GM11168 (cell line): ENCODE data around the gene HPX.

Experiments
- in situ Hi-C: fragments of 300-500 bp; cut with MboI; formaldehyde crosslinking; loops from one replicate; pipeline ENCODE4 v1.12.0; 2022; ENCODE audit warnings: low sequenced_read_pairs; ENCODE audit not compliant: unreplicated experiment

The HPX gene

DNA sequence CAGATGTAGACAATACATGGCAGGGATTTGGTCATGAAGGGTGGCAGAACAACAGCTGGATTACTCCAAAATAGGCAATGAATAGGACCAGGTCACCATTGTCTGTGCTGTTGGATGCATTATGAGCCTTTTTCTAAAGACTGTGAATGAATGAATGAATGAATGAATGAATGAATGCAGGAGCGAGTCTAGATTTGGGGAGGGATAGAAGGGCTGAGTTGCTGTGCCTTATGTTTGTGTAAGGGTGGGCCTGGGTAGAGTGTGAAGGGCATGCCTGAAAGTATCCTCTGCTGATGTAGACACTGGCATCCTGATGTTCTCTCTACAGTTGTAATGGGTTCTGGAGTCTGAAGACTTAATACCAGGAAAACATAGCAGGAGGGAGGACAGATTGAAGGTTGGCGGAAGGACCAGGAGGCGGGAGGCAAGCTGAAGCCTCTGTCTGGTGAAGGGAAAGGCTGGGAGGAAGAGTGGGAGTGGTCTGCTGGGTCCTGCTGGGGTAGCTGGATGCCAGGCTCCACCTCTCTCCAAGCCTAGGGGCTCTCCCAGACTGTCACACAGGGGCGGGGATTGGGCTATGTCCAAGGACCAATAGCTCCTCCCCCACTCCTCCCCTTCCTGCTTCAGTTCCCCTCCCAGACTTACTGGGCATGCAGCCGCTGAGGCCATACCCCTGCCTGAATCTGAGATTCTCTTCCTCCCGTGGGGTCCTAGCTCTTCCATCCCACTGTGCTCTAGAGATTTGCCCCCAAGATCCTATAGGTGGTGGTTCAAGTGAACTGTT lies 28.1 kb upstream of the HPX start:
- in situ Hi-C loops: no loop called here

DNA sequence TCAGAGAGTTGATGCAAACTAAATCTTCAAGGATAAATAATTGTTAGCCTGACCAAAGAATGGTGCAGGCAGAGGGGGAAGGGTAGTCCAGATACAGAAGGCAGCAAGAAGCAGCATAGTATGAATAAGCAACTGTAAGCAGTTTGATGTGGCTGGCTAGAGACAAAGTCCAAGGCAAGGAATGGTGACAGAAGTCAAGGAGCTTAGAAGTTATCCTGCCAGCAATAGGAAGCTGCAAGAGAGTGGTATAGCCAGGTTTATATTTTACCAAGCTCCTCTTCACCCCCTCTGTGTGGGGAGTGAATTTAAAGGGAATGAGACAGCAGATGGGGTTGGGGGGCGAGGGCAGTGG lies 18.3 kb upstream of the HPX start:
- in situ Hi-C loops: no loop called here

DNA sequence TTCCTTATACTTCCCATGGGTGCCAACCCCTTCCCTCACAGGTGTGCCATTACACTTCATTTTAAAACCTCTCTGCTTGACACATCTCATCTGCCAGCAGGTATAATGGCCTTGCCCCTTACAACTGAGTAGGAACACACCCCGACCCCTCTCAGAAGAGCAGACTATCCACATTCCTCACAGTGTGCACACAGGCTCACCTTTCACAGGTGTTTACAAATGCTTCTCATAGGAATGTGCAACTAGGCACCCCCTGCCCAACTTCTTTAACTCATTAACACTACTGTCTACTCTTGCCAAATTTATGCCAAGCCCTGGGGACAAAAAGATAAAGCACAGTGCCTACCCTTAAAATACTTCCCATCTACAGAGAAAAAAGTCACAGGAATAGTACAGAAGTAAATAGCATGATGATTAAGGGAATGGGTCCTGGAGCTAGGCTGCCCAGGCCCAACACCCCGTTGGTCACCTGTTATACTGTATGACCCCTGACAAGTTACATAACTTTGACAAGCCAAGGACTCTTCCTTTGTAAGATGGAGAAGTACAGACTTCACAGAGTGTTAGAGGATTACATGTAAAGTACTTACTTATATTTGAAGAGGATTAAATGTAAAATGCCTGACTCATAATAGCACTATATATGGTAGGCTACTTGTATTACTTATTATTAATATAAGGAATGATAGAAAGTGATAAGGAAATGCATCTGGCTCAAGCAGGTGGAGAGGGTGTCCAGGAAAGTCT lies 17.7 kb upstream of the HPX start:
- in situ Hi-C loops: no loop called here

DNA sequence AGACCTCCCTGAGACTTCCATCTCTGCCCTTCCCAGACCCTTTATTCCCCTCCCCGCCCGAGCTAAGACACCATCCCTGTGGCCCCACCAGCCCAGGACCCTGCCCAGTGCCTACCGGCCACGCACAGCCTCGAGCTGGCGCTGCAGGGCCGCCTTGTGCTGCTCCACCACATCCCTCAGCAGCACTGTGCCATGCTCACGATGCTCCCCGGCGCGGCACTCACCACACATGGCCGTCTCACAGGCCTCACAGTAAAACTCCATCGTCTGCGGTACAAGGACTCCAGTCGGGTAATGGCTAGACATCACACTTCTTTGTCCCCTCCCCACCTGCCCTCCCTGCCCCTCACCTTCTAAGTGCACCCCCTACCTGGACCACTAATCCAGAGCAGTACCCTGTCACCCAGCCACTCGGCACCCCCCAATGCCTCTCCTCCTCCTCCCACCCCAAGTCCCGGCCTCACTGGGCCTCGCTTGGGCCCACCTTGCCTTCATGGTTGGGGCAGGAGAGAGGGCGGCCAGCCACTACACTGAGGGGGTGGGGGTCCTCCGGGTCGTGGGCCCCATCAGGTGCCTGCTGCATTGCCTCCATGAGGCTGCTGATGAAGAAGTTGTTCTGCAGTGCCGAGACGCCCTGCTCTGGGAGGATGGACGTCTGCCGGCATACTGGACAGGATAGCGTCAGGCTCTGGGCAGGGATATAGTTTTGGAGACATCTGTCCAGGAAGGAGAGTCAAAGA lies 17.0 kb upstream of the HPX start:
- in situ Hi-C loops: no loop called here

DNA sequence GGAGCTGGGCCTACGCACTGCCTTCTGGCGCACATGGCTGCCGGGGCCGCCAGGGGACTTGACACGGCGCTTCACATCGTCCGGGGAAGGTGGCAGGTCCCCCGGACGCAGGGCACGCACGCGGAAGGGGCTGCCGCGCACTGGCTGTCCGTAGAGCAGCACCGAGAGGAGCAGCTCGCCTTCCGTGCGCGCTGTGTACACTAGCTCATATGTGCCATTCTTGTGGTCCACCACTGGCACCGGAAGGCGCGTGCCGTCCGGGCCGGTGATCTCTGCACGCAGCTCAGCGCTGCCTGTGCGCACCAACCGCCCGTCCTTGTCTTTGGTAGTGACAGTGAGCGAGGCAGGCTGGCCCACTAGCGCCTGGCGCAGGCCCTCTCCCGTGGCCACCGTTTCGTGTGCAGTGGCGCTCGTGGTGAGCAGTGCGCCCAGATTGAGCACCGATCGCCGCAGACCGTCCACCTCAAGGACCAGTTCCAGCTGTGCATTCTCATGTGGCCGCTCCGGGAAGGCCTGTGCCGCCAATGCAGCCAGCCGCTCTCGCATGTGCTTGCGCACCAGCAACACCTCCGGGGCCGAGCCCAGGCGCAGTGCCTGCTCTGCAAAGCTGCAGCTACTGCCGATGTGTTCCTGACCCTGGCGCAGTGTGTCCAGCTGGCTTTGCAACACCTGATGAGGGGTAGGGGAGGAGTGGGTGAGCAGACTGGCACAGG lies 15.7 kb upstream of the HPX start:
- in situ Hi-C loops: no loop called here

DNA sequence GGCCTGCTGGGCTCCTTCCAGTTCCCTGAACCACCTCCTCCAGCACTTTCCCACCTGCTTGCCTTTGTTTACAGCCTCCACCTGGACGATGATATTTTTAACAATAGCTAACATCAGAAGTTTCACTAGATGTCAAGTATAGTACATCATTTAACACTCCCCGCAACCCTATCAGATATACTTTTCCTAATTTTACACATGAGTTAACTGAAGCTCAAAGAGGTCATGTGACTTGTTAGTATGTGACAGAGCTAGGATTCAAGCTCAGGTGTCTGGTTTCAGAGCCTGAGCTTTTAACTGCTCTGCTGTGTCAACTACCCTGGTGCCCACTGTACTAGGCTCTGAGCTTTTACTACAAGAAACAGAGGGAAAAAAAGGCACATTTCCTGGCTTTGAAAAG lies 14.3 kb upstream of the HPX start:
- in situ Hi-C loops: no loop called here

DNA sequence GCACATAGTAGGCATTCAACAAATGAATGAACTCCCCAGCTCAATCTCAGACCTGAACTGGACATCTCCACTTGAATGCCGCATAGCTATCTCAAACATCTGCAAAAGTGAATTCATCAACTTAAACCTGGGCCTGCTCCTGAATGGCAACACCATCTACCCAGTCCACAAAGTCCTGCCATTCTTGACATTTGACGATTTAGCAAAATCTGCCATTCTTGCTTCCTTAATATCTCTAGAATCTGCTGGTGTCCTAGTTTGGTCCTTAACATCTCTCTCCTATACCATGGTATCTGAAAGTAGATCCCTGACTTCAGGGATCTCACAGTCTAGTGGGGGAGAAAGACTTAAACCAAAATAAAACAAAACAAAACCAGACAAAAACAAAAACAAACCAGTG lies 12.4 kb upstream of the HPX start:
- in situ Hi-C loops: no loop called here

DNA sequence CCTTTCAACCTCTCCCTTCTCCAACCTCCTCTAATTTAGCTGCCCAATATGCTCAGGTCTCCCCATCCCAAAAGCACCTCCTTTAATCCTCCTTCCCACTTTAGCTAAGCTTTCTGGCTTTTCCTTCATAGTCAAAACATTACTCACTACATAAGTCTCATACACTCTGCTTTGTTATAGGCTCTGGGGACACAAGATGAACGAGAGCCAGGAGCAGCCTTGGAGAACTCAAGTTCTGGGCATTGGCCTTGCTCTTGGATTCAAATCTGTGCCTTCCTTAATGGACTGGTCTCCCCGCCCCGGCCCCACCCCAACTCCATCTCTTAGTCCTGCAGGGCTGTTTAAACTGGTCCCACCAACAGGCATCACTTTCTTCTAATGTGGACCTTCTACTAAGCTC lies 11.4 kb upstream of the HPX start:
- in situ Hi-C loops: no loop called here

DNA sequence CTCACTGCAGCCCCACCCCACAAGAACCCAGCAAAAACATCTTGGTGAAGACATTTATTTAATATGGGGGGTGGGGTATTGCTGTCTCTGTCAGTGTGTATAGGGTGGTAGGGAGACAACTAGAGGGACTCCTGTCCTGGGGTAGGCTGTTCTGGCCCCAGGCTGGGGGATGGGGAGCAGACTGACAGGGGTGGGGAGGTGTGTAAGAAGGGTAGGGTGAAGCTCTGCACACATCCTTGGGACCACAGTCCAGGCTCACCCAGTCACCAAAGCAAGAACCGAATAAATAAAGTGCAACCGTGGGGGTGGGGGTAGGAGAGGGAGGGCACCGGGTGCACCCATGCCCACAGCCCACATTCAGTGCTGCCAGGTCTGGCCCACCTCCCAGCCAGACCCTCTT lies 7.8 kb upstream of the HPX start:
- in situ Hi-C loops: no loop called here

DNA sequence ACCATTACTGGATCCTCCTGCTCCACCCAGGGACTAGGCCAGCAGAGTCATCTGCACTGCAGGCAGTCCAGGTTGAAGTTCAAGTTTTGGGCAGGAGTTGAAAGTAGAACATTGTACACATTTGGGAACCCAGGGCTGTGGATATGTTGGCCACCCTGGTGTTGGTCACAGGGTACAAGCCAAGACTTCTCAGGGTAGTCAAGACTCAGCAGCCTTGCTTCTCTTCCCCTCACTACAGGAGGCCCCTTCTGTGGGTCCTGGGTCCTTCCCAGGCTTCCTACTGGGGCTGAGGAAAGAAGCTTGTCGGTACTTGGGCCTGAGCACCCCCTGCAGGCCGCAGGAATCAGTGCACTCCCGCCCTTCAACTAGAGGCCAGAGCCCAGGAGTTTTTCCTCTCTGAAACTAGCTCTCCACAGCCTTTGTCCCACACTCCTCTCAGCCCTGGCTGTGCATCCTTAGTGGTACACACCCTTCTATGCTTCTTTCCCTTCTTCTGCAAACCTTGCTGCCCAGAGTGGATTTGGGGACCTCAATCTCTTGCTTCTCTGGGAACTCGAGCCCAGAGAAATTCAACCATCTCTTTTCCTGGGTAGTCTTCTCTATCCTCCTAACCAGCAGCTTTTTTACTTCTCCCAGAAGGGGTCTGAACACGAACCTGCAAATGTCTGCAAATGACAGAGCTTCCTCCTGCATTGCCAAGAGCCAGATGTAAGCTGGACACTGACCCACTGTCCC lies 2.6 kb upstream of the HPX start:
- in situ Hi-C loops: loop anchor here (5.0 kb wide), 1 partner anchor 61 kb away; no protein-coding TSS in a partner anchor

DNA sequence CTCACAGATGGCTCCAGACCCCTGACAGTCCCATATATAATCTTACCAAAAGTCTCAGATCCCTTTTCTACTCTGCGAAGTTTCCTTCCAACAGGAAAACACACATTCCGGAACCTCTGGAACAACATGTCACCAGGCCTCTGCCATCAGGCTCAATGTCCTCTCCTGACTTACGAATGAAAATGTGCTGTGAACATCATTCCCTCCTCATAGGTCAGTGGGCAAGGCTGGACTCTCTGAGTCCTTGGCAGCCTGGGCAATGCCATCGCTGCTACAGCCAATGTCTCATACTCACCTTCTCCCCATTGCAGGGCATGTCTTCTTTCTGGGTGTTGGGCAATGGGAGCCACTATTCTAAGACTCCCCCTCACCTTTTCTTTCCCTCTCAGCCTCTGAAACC lies 1.7 kb upstream of the HPX start:
- in situ Hi-C loops: loop anchor here (5.0 kb wide), 1 partner anchor 60 kb away; no protein-coding TSS in a partner anchor

DNA sequence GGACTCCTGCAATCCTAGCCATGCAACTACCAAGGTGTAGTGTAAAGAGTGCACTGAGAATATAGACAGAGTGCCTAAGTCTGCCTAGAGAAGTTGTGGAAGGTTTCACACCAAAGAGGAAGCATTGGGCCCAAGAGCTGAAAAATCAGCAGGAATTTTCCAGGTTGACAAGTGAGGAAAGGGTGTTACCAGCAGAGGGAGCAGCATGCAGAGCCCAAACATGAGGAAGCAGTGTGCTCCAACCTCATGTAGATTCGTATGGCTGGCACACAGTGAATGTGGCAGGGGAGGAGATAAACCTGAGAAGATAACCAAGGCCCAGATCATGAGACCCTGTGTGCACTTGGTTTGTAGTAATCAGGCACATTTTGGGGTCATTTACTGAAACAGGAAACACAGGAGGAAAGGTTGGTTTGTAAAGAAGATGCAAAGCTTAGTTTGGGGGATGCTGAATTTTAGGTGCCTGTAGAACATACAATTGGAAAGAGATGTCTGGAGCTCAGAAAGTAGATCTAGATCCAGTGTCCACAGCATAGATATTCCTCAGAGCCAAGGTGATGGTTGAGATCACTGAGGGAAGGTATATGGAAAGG lies 1.7 kb downstream of the HPX start:
- in situ Hi-C loops: no loop called here

DNA sequence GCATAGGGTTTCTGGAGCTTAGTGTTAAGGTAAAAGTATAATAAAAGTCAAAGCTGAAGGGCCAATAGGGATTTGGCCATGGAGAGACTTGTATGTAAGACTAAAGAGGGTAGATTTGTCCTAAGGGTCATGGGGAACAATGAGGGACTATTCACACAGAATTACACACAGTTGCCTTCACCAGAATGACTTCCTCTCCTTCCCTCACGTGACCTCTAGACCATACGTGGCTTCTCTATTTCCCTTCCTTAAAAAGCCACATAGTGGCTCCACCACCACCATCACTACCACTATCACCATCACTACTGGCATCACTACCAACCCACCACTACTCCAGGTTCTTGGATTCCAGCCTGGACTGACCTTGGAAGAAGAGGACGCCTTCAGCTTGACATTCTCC lies 2.8 kb downstream of the HPX start:
- in situ Hi-C loops: no loop called here

DNA sequence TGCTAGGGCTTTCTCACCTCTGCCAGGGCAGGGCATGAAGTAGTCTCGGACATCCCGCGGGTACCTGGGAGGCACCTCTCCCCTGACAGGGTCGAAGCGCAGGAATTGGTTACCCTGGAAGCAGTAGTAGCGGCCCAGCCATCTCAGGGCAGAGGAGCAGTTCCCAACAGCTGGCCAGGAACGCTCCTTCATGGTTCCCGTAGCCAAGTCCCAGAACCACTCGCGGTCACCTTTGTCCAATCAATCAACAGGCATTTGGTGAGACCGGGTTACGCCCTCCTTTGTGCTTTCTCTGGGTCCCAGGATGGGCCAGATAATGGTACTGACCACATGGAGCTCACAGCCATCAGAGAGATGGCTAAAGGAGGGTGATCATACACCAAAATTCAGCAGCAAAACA lies 3.4 kb downstream of the HPX start:
- in situ Hi-C loops: no loop called here

DNA sequence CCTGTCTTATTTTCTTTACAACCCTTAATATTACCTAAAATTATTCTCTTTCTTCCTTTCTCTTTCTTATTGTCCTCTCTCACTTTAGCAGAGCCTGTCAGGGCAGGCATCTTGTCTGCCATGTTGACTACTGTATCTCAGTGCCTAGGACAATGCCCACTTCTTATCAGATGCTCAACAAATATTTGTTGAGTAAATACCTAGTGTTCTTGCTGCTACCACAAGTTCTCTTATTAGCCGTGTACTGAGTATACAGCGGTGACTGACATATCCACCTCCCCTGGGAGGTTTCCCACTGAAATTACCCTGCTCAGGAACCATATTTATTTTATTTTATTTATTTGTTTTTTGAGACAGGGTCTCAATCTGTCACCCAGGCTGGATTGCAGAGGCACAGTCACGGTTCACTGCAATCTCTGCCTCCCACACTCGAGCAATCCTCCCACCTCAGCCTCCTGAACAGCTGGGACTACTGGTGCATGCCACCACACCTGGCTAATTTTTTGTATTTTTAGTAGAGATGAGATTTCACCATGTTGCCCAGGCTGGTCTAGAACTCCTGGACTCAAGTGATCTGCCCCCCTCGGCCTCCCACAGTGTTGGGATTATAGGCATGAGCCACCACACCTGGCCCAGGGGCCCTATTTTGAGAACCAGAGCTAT lies 6.7 kb downstream of the HPX start:
- in situ Hi-C loops: no loop called here

DNA sequence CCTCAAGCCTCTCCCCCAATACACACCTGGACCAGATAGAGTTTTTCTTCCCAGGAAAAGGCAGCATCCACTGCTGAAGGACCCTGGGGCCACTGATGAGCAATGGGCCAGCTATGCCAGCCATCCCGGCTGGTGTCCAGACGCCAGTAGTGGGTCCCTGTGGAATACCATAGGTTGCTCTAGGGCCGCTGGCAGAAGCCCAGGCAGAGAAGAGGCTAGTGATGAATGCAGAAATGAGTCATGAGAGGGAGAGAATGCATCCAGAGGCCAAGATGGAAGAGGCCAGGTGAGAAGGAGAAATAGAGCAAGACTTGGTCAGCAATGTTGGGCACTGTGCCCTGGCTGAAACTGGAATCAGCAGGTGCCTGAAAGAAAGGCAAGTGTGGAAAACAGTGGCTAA lies 8.9 kb downstream of the HPX start:
- in situ Hi-C loops: no loop called here

DNA sequence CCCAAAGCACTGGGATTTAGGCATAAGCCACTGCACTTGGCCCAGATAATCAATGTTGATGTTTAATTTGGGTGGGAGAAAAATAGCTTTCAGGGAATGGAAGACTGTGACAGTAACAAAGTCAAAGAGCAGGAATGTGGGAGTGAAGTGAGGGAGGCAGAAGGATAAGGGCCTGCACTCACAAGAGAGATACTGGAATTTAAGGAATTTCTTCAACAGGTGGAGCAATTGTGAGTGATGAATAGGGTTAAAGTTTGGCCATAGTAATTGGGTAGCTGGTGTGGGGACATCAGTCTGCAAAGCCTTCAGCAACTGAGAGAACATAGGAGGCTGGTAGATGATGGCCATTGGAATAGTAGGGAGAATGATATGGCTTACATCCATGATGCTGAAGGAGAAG lies 13.3 kb downstream of the HPX start:
- in situ Hi-C loops: no loop called here

DNA sequence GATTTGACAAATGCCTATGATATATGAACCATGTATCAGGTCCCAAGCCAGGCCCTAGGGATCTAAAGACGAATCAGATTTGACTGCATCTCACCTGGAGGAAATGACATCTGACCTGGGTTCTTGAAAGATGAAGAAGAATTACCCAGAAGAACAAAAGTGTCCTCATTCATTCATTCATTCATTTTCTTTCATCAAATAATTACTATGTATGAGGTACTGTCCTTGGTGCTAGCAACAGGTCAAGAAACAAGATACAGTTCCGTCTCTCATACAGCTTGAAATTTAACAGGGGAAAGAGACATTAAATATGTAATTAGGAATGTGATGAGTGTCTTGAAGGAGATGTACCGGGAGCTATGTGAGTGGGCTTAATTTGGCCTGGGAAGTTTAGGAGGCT lies 20.1 kb downstream of the HPX start:
- in situ Hi-C loops: no loop called here

DNA sequence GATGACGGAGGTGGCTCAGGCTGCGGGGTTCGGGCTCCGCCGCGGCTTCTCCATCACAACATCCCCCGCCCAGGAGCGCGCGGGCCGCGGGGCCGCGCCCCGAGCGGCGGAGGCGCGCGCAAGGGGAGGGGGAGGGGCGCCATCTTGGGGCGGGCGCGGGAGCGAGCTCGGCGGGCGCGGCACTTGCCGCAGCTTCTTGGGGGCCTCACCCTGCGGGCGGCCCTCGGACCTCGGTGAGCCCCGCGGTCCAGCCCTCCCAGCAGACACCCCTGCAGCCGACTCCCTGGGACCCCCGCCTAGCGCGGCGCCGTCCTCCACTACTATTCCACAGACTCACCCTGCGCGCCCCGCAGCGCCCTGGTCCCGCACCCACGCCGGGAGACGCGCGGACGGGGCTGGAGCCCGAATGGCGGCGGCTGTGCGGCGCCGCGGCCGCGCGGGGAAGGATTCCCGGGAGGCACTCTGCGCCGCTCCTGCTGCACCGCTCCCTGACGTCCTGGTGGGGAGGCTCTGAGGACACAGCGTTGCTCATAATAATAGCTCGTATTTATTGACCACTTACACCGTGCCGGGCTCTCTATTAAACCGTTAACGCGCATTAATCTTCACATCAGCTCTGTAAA lies 21.7 kb downstream of the HPX start, which contains the start of gene APBB1:
Gene APBB1 (minus strand): TSS at position 86 of the 623 bp plus-strand sequence. CDS start 7,747 bp downstream, outside the sequence.
- in situ Hi-C loops: no loop called here
